HCT116 (cell line): ENCODE measurements around the gene NPDC1. TPM values are rescaled to one million over a fixed set of nuclear protein-coding genes. Genes with fewer than 3 reads are reported as not detected.

Experiments
- ATAC-seq: fragments of 200-7000 bp; cut with Tn5 transposase; 2 replicates; pipeline ENCODE4 v1.9.1; 2020; ENCODE audit warnings: mild to moderate bottlenecking, moderate library complexity
- BruUV-seq: library from RNA; stranded (reverse); fragments of 400-500 nt; replicated peaks from 2 replicates; lab custom pipeline; 2021; lab: Mats Ljungman, UMichigan
- CTCF ChIA-PET: fragments of 300-600 bp; sonication (Branson Sonifier 250); formaldehyde crosslinking; loops from one replicate; lab custom pipeline; 2021; ENCODE audit warnings: antibody characterized with exemption; lab: Charles Lee
- POLR2A ChIA-PET: fragments of 300-600, 350-600 bp; sonication (Branson Sonifier 250); formaldehyde crosslinking; loops from one replicate; lab custom pipeline; 2021; ENCODE audit warnings: antibody characterized with exemption; lab: Charles Lee
- RAD21 ChIA-PET, 2 experiments: fragments of 300-600 bp; sonication (Branson Sonifier 250); formaldehyde crosslinking; loops; one replicate each; lab custom pipeline; 2023; ENCODE audit warnings: low total read pairs in 2 of 2; ENCODE audit not compliant: uncharacterized antibody in 2 of 2, unreplicated experiment in 2 of 2, low non-redundant PET in 1 of 2; lab: Charles Lee
- DNase-seq: peaks from one replicate; pipeline ENCODE4 v3.0.0-alpha.2; 2010; ENCODE audit warnings: low read depth, low spot score
- H2AFZ ChIP-seq: fragments of 200-600 bp; shearing (Covaris generic), sonication (generic); 2 replicates; pipeline ENCODE4 v1.6.1; 2017; ENCODE audit warnings: low read depth, mixed run types, mixed read lengths, antibody characterized with exemption, low read length; ENCODE audit not compliant: poor library complexity, severe bottlenecking
- H3K27ac ChIP-seq: 2 replicates; pipeline ENCODE4 v1.5.1; 2012; ENCODE audit warnings: low read depth, low read length
- H3K27me3 ChIP-seq: fragments of 200-600 bp; sonication (generic); 2 replicates; pipeline ENCODE4 v1.6.1; 2016; ENCODE audit warnings: mixed run types, low read length, mixed read lengths; ENCODE audit not compliant: insufficient read depth
- H3K36me3 ChIP-seq, 2 experiments: fragments of 200-500 bp in 1 of 2; fragments of 200-600 bp in 1 of 2; sonication (Bioruptor generic) in 1 of 2; sonication (generic) in 1 of 2; 2 replicates each; pipeline versions ENCODE4 v1.5.1 to v1.6.1; 2014 to 2016; ENCODE audit warnings: low read length in 2 of 2, inconsistent platforms in 1 of 2, mixed read lengths in 1 of 2, mixed run types in 1 of 2; ENCODE audit not compliant: insufficient read depth in 2 of 2, control insufficient read depth in 1 of 2
- H3K4me1 ChIP-seq, 2 experiments: fragments of 200-600 bp in 1 of 2; sonication (generic) in 1 of 2; 2 replicates each; pipeline versions ENCODE4 v1.5.1 to v1.6.1; 2012 to 2017; ENCODE audit warnings: low read length in 2 of 2, inconsistent platforms in 1 of 2, mild to moderate bottlenecking in 1 of 2, mixed read lengths in 1 of 2, mixed run types in 1 of 2, moderate library complexity in 1 of 2; ENCODE audit not compliant: insufficient read depth in 2 of 2, control insufficient read depth in 1 of 2
- H3K4me2 ChIP-seq: fragments of 200-600 bp; sonication (generic); 2 replicates; pipeline ENCODE4 v1.6.1; 2017; ENCODE audit warnings: mixed run types, low read length, mixed read lengths
- H3K4me3 ChIP-seq, 2 experiments: fragments of 200-600 bp in 1 of 2; sonication (generic) in 1 of 2; replicated peaks in 1 of 2; 2 replicates each; pipeline ENCODE4 v1.5.1; 2011 to 2016; ENCODE audit warnings: low read length in 2 of 2, control low read depth in 1 of 2, low read depth in 1 of 2, mild to moderate bottlenecking in 1 of 2, mixed read lengths in 1 of 2, mixed run types in 1 of 2
- H3K79me2 ChIP-seq: fragments of 200-600 bp; sonication (generic); 2 replicates; pipeline ENCODE4 v1.6.1; 2017; ENCODE audit warnings: mild to moderate bottlenecking, mixed run types, low read length, moderate library complexity, mixed read lengths; ENCODE audit not compliant: insufficient read depth
- H3K9ac ChIP-seq: fragments of 200-600 bp; sonication (generic); 2 replicates; pipeline ENCODE4 v1.6.1; 2016; ENCODE audit warnings: low read length, mixed read lengths
- H3K9me2 ChIP-seq: fragments of 200-600 bp; sonication (generic), shearing (Covaris generic); 2 replicates; pipeline ENCODE4 v1.6.1; 2017; ENCODE audit warnings: mixed run types, mild to moderate bottlenecking, moderate library complexity; ENCODE audit not compliant: insufficient read depth
- H3K9me3 ChIP-seq, 2 experiments: fragments of 200-500 bp in 1 of 2; fragments of 200-600 bp in 1 of 2; sonication (Bioruptor generic) in 1 of 2; sonication (generic) in 1 of 2; 2 replicates each; pipeline ENCODE4 v1.6.1; 2014 to 2017; ENCODE audit warnings: low read length in 2 of 2, mixed read lengths in 2 of 2, inconsistent platforms in 1 of 2, low read depth in 1 of 2, mild to moderate bottlenecking in 1 of 2, mixed run types in 1 of 2, moderate library complexity in 1 of 2; ENCODE audit not compliant: control insufficient read depth in 1 of 2, insufficient read depth in 1 of 2
- H4K20me1 ChIP-seq: fragments of 200-600 bp; sonication (generic), shearing (Covaris generic); 2 replicates; pipeline ENCODE4 v1.6.1; 2017; ENCODE audit warnings: mixed run types, mild to moderate bottlenecking, moderate library complexity; ENCODE audit not compliant: insufficient read depth
- EZH2phosphoT487 ChIP-seq: fragments of 200-600 bp; IDR thresholded peaks from 2 replicates; pipeline ENCODE4 v1.6.1; 2018; ENCODE audit warnings: antibody characterized with exemption, borderline replicate concordance
- MAX ChIP-seq: IDR thresholded peaks from 2 replicates; pipeline ENCODE4 v1.6.1; 2012
- POLR2A ChIP-seq: IDR thresholded peaks from 2 replicates; pipeline ENCODE4 v1.7.0; 2011; ENCODE audit warnings: borderline replicate concordance; ENCODE audit not compliant: insufficient read depth, insufficient read length; ENCODE audit errors: extremely low read depth
- POLR2AphosphoS5 ChIP-seq: IDR thresholded peaks from 2 replicates; pipeline ENCODE4 v1.6.1; 2011; ENCODE audit warnings: mild to moderate bottlenecking, low read depth, low read length, moderate library complexity
- RAD21 ChIP-seq: IDR thresholded peaks from 2 replicates; pipeline ENCODE4 v1.6.1; 2012; ENCODE audit warnings: low read depth, mild to moderate bottlenecking
- REST ChIP-seq: IDR thresholded peaks from 2 replicates; pipeline ENCODE4 v1.6.1; 2012; ENCODE audit warnings: low read depth
- SIN3A ChIP-seq: IDR thresholded peaks from 2 replicates; pipeline ENCODE4 v1.6.1; 2012; ENCODE audit warnings: low read depth
- SP1 ChIP-seq: IDR thresholded peaks from 2 replicates; pipeline ENCODE4 v1.6.1; 2012; ENCODE audit warnings: low read depth
- SRF ChIP-seq: IDR thresholded peaks from 2 replicates; pipeline ENCODE4 v1.6.1; 2012; ENCODE audit warnings: low read depth
- YY1 ChIP-seq: IDR thresholded peaks from 2 replicates; pipeline ENCODE4 v1.6.1; 2011; ENCODE audit warnings: low read length, low read depth, moderate library complexity, mild to moderate bottlenecking; ENCODE audit not compliant: insufficient replicate concordance; ENCODE audit errors: extremely low read depth
- ZFX ChIP-seq: fragments of 450-650 bp; IDR thresholded peaks from 2 replicates; pipeline ENCODE4 v1.6.1; 2017
- ZNF274 ChIP-seq: fragments of 200-500 bp; sonication (Bioruptor generic); IDR thresholded peaks from 2 replicates; pipeline ENCODE4 v1.6.1; 2014; ENCODE audit warnings: mild to moderate bottlenecking, low read depth, low read length, inconsistent platforms
- intact Hi-C: fragments of 100-400 bp; cut with micrococcal nuclease; formaldehyde crosslinking; loops from 2 replicates; pipeline ENCODE4 v1.10.0; 2022
- total RNA-seq: library from RNA; stranded (reverse); gene quantifications from one replicate; pipeline ENCODE4 v1.2.1, GENCODE V29; 2021; ENCODE audit not compliant: unreplicated experiment

NPDC1 gene
- total RNA-seq, 1 experiment from 2014 or later, result 98.8 TPM

- peak overlapping the region; percentile 97 for H3K4me2 ChIP-seq
- peak overlapping the region; percentile 55 to 90 for H3K4me3 ChIP-seq
- peak overlapping the region; percentile 74 for H3K9ac ChIP-seq
- peaks cover 24% of the 10 kb centered on the region; the same call in 1 of the 2 replicates for H3K79me2 ChIP-seq
- CTCF ChIA-PET, result interaction anchor here (1.0 to 2.4 kb wide), 6 partner anchors 10 to 178 kb away, joined by 6 to 57 read pairs (median 12); partner anchors contain the start of genes ABCA2, CYSRT1 and RNF208
- no peak for TF ChIP-seq RAD21
- TF ChIP-seq ZFX, result peak; percentile 98
- no peak for DNase-seq
- H3K4me1 ChIP-seq, result peaks cover 12 to 26% of the 10 kb centered on the region in 2 experiments
- no TSS peak for BruUV-seq
- POLR2A ChIA-PET, result no interaction called here
- H3K9me3 ChIP-seq, result no peaks in the 10 kb centered on the region
- RAD21 ChIA-PET, result no interaction called here
- no peak overlapping the region for H2AFZ ChIP-seq
- H4K20me1 ChIP-seq, result no peaks in the 10 kb centered on the region
- H3K9me2 ChIP-seq, result no peaks in the 10 kb centered on the region
- H3K36me3 ChIP-seq, result no peaks in the 10 kb centered on the region
- intact Hi-C loops, result loop anchor here (1.0 to 5.0 kb wide), 3 partner anchors 22 to 258 kb away; partner anchors contain the start of genes CYSRT1 and RNF224
- no peaks in the 10 kb centered on the region for H3K27me3 ChIP-seq
- ATAC-seq, result peak; percentile 35
- peak overlapping the region; percentile 77 for H3K27ac ChIP-seq
These were observed 486 bp downstream of the NPDC1 start for GRCh38 chr9:137045294-137046087.

- Histone ChIP-seq H3K27me3 (no peaks in the 10 kb centered on the region), H2AFZ (no peak overlapping the region), H3K9me3 (no peaks in the 10 kb centered on the region), H3K27ac (peak overlapping the region; percentile 77), H3K4me3 (peak overlapping the region; percentile 55 to 90), H3K36me3 (peaks cover 0 to 2% of the 10 kb centered on the region in 2 experiments; a peak in 1 of 4 replicates), H3K9ac (peak overlapping the region; percentile 74), H3K79me2 (peaks cover 24% of the 10 kb centered on the region; the same call in 1 of the 2 replicates), H4K20me1 (no peaks in the 10 kb centered on the region), H3K9me2 (no peaks in the 10 kb centered on the region), H3K4me2 (peak overlapping the region; percentile 97), H3K4me1 (peaks cover 12 to 26% of the 10 kb centered on the region in 2 experiments)
- TF ChIP-seq RAD21, result no peak
- TF ChIP-seq POLR2A, result no peak
- TF ChIP-seq SP1, result no peak
- no peak for TF ChIP-seq EZH2phosphoT487
- no peak for TF ChIP-seq SRF
- TF ChIP-seq MAX, result no peak
- no peak for TF ChIP-seq REST
- no peak for TF ChIP-seq POLR2AphosphoS5
- no peak for TF ChIP-seq SIN3A
- no peak for TF ChIP-seq YY1
- TF ChIP-seq ZNF274, result no peak
- no TSS peak for BruUV-seq
- POLR2A ChIA-PET, result no interaction called here
- CTCF ChIA-PET, result interaction anchor here (1.0 kb wide), 1 partner anchor 9 kb away, joined by 6 read pairs; no protein-coding TSS in a partner anchor
- RAD21 ChIA-PET, result no interaction called here
- ATAC-seq (no peak), DNase-seq (no peak)
- intact Hi-C loops, result loop anchor here (5.0 kb wide), 1 partner anchor 183 kb away; the partner anchor contains the start of genes CYSRT1 and RNF224
These were observed 1.3 kb downstream of the NPDC1 start for GRCh38 chr9:137044502-137045177.
